H1 (cell line): Measurements from ENCODE around the gene SCFD1. TPM values are rescaled to one million over a fixed set of nuclear protein-coding genes. Genes with fewer than 3 reads are reported as not detected.

Experiments
- CTCF ChIA-PET: fragments of 300-600 bp; sonication (Branson Sonifier 250); formaldehyde crosslinking; loops from one replicate; lab custom pipeline; 2021; ENCODE audit not compliant: partially characterized antibody; lab: Charles Lee
- POLR2A ChIA-PET: fragments of 300-600 bp; sonication (Branson Sonifier 250); formaldehyde crosslinking; loops from one replicate; lab custom pipeline; 2021; ENCODE audit warnings: inconsistent platforms; ENCODE audit not compliant: partially characterized antibody; lab: Charles Lee
- DNase-seq, 2 experiments: peaks; one replicate each; pipeline versions ENCODE4 v3.0.0 to v3.0.0-alpha.2; 2010 to 2022; ENCODE audit warnings: low spot score in 2 of 2, low read depth in 1 of 2, mixed read lengths in 1 of 2
- FAIRE-seq: peaks from 2 replicates; lab custom pipeline; 2011; peaks lifted over from hg19 to GRCh38; lab: Jason Lieb, UNC
- H2AFZ ChIP-seq: 2 replicates; pipeline ENCODE4 v1.8.1; 2012; ENCODE audit warnings: low read length, inconsistent platforms
- H2AK5ac ChIP-seq: 2 replicates; pipeline ENCODE4 v1.6.1; 2013; ENCODE audit warnings: low read depth, low read length
- H2BK120ac ChIP-seq: replicated peaks from 2 replicates; pipeline ENCODE3; 2013; ENCODE audit warnings: low read depth, low read length, inconsistent platforms
- H2BK12ac ChIP-seq: 2 replicates; pipeline ENCODE4 v1.6.1; 2013; ENCODE audit warnings: low read depth, low read length
- H2BK15ac ChIP-seq: 2 replicates; pipeline ENCODE4 v1.6.1; 2013; ENCODE audit warnings: low read length
- H2BK20ac ChIP-seq: 2 replicates; pipeline ENCODE4 v1.6.1; 2013; ENCODE audit warnings: low read length
- H2BK5ac ChIP-seq: 2 replicates; pipeline ENCODE4 v1.6.1; 2013; ENCODE audit warnings: low read depth, low read length
- H3K14ac ChIP-seq: 2 replicates; pipeline ENCODE4 v1.6.1; 2013; ENCODE audit warnings: inconsistent platforms; ENCODE audit not compliant: insufficient read length
- H3K18ac ChIP-seq: 2 replicates; pipeline ENCODE4 v1.6.1; 2013; ENCODE audit warnings: low read length; ENCODE audit errors: extremely low read depth
- H3K23ac ChIP-seq: 2 replicates; pipeline ENCODE4 v1.6.1; 2013; ENCODE audit warnings: inconsistent platforms; ENCODE audit not compliant: insufficient read length
- H3K23me2 ChIP-seq: 2 replicates; pipeline ENCODE4 v1.6.1; 2013; ENCODE audit warnings: low read depth, low read length
- H3K27ac ChIP-seq: 2 replicates; pipeline ENCODE4 v1.6.1; 2011; ENCODE audit warnings: low read depth, low read length, inconsistent platforms
- H3K27me3 ChIP-seq, 4 experiments: replicated peaks in 1 of 4; 1 replicate in 1 of 4; 2 replicates in 3 of 4; pipeline versions ENCODE4 v1.6.1 to v1.8.1; 2011 to 2013; ENCODE audit warnings: low read length in 3 of 4, mild to moderate bottlenecking in 3 of 4, inconsistent platforms in 2 of 4, mixed read lengths in 2 of 4, moderate library complexity in 1 of 4; ENCODE audit not compliant: control insufficient read depth in 3 of 4, insufficient read depth in 3 of 4; ENCODE audit errors: extremely low read depth in 1 of 4
- H3K36me3 ChIP-seq, 4 experiments: 2 replicates each; pipeline versions ENCODE4 v1.6.1 to v1.8.1; 2011 to 2013; ENCODE audit warnings: mild to moderate bottlenecking in 4 of 4, low read length in 3 of 4, moderate library complexity in 2 of 4, control low read depth in 1 of 4, inconsistent platforms in 1 of 4; ENCODE audit not compliant: insufficient read depth in 4 of 4, control insufficient read depth in 2 of 4
- H3K4ac ChIP-seq: replicated peaks from 2 replicates; pipeline ENCODE3; 2013; ENCODE audit warnings: low read length, low read depth, mixed read lengths, inconsistent platforms; ENCODE audit not compliant: insufficient read length
- H3K4me1 ChIP-seq, 4 experiments: replicated peaks in 1 of 4; 1 replicate in 1 of 4; 2 replicates in 3 of 4; pipeline versions ENCODE4 v1.6.1 to v1.8.1; 2011 to 2013; ENCODE audit warnings: low read length in 3 of 4, inconsistent platforms in 2 of 4, mixed read lengths in 1 of 4; ENCODE audit not compliant: insufficient read depth in 4 of 4, control insufficient read depth in 3 of 4
- H3K4me2 ChIP-seq, 2 experiments: 2 replicates each; pipeline versions ENCODE4 v1.6.1 to v1.8.1; 2011 to 2013; ENCODE audit warnings: low read depth in 2 of 2, low read length in 2 of 2, control low read depth in 1 of 2, inconsistent platforms in 1 of 2, mild to moderate bottlenecking in 1 of 2; ENCODE audit not compliant: insufficient read depth in 1 of 2
- H3K4me3 ChIP-seq, 4 experiments: fragments of 200-600, 300-600 bp in 1 of 4; sonication (generic), shearing (Covaris generic), sonication (Bioruptor Twin) in 1 of 4; 2 replicates each; pipeline versions ENCODE4 v1.5.1 to v1.8.1; 2011 to 2016; ENCODE audit warnings: low read length in 4 of 4, low read depth in 3 of 4, control low read depth in 2 of 4, inconsistent platforms in 2 of 4, mild to moderate bottlenecking in 2 of 4, mixed read lengths in 1 of 4, moderate library complexity in 1 of 4; ENCODE audit not compliant: insufficient read depth in 2 of 4; ENCODE audit errors: extremely low read depth in 1 of 4
- H3K56ac ChIP-seq: replicated peaks from 2 replicates; pipeline ENCODE3; 2013; ENCODE audit warnings: low read depth, mild to moderate bottlenecking, mixed read lengths, low read length, inconsistent platforms; ENCODE audit not compliant: insufficient read length
- H3K79me1 ChIP-seq: 2 replicates; pipeline ENCODE4 v1.6.1; 2013; ENCODE audit warnings: low read depth, low read length, control low read depth
- H3K79me2 ChIP-seq, 2 experiments: 2 replicates each; pipeline versions ENCODE4 v1.6.1 to v1.8.1; 2012 to 2013; ENCODE audit warnings: low read length in 2 of 2, mild to moderate bottlenecking in 2 of 2, inconsistent platforms in 1 of 2; ENCODE audit not compliant: insufficient read depth in 2 of 2, control insufficient read depth in 1 of 2
- H3K9ac ChIP-seq, 4 experiments: replicated peaks in 1 of 4; 1 replicate in 1 of 4; 2 replicates in 3 of 4; pipeline versions ENCODE4 v1.6.1 to v1.8.1; 2011 to 2013; ENCODE audit warnings: low read depth in 3 of 4, low read length in 3 of 4, control low read depth in 2 of 4, mild to moderate bottlenecking in 2 of 4, moderate library complexity in 2 of 4, inconsistent platforms in 1 of 4; ENCODE audit errors: extremely low read depth in 1 of 4
- H3K9me3 ChIP-seq, 2 experiments: 2 replicates each; pipeline versions ENCODE4 v1.6.1 to v1.8.1; 2012 to 2013; ENCODE audit warnings: mild to moderate bottlenecking in 2 of 2, moderate library complexity in 2 of 2, control low read depth in 1 of 2, inconsistent platforms in 1 of 2, low read depth in 1 of 2, low read length in 1 of 2, mixed read lengths in 1 of 2; ENCODE audit not compliant: insufficient read depth in 2 of 2
- H4K20me1 ChIP-seq, 2 experiments: replicated peaks in 1 of 2; 2 replicates each; pipeline versions ENCODE3 to v1.8.1; 2011 to 2013; ENCODE audit warnings: inconsistent platforms in 2 of 2, low read length in 2 of 2, mild to moderate bottlenecking in 1 of 2; ENCODE audit not compliant: insufficient read depth in 2 of 2, control insufficient read depth in 1 of 2
- H4K5ac ChIP-seq: 2 replicates; pipeline ENCODE4 v1.6.1; 2013; ENCODE audit warnings: low read length, low read depth, mixed read lengths, inconsistent platforms; ENCODE audit not compliant: insufficient read length
- H4K8ac ChIP-seq: 2 replicates; pipeline ENCODE4 v1.8.0; 2013; ENCODE audit warnings: mild to moderate bottlenecking, moderate library complexity, low read length, inconsistent platforms; ENCODE audit not compliant: insufficient read depth; ENCODE audit errors: extremely low read depth
- H4K91ac ChIP-seq: replicated peaks from 2 replicates; pipeline ENCODE3; 2013; ENCODE audit warnings: low read length, mixed read lengths, inconsistent platforms; ENCODE audit not compliant: insufficient read length
- HDAC2 ChIP-seq, 2 experiments: fragments of 300-600 bp in 1 of 2; sonication (generic) in 1 of 2; IDR thresholded peaks; 2 replicates each; pipeline ENCODE4 v1.6.1; 2011 to 2012; ENCODE audit warnings: low read depth in 2 of 2, low read length in 2 of 2, mild to moderate bottlenecking in 2 of 2, moderate library complexity in 2 of 2, borderline replicate concordance in 1 of 2, inconsistent platforms in 1 of 2
- PHF8 ChIP-seq: fragments of 200-600 bp; sonication (generic); conservative IDR thresholded peaks from 2 replicates; pipeline ENCODE4 v1.7.1; 2012; ENCODE audit warnings: low read depth, mild to moderate bottlenecking, inconsistent platforms, low read length, moderate library complexity
- POLR2A ChIP-seq, 2 experiments: IDR thresholded peaks; 1 replicate in 1 of 2; 2 replicates in 1 of 2; pipeline ENCODE4 v1.6.1; 2011; ENCODE audit warnings: low read depth in 2 of 2, low read length in 2 of 2, mild to moderate bottlenecking in 2 of 2; ENCODE audit errors: control extremely low read depth in 1 of 2
- RNF2 ChIP-seq: fragments of 200-900, 300-1000 bp; sonication (generic); IDR thresholded peaks from 2 replicates; pipeline ENCODE4 v1.7.1; 2016; ENCODE audit warnings: borderline replicate concordance, low read depth, mild to moderate bottlenecking, antibody characterized with exemption, low read length; ENCODE audit not compliant: poor library complexity, severe bottlenecking; ENCODE audit errors: missing control alignments
- SP1 ChIP-seq: IDR thresholded peaks from 2 replicates; pipeline ENCODE4 v1.6.1; 2011; ENCODE audit warnings: low read depth, low read length
- SRF ChIP-seq: IDR thresholded peaks from 2 replicates; pipeline ENCODE4 v1.6.1; 2011; ENCODE audit warnings: mild to moderate bottlenecking, low read depth, low read length, moderate library complexity
- TAF7 ChIP-seq: optimal IDR thresholded peaks from 2 replicates; pipeline ENCODE3; 2011; ENCODE audit warnings: low read depth, mild to moderate bottlenecking, inconsistent platforms, low read length, moderate library complexity, borderline replicate concordance
- TCF12 ChIP-seq: IDR thresholded peaks from 2 replicates; pipeline ENCODE4 v1.6.1; 2011; ENCODE audit warnings: low read depth, mild to moderate bottlenecking, low read length
- WGBS, 2 experiments: shearing (Covaris generic) in 1 of 2; methylation state at CpG; one replicate each; pipeline versions ENCODE4 v1.1.6 to v1.1.7; 2013 to 2015; ENCODE audit warnings: low lambda C conversion rate in 2 of 2, mixed read lengths in 2 of 2, inconsistent platforms in 1 of 2, low coverage in 1 of 2, missing lambda C conversion rate in 1 of 2; ENCODE audit not compliant: insufficient replicate concordance in 2 of 2, insufficient coverage in 1 of 2, insufficient read length in 1 of 2; ENCODE audit errors: extremely low coverage in 1 of 2, missing lambda C conversion rate in 1 of 2; 5-methylcytosine and 5-hydroxymethylcytosine counted together
- polyA plus RNA-seq, 7 experiments: library from polyadenylated mRNA; depleted of rRNA in 3 of 7; stranded (reverse) in 5 of 7; unstranded in 2 of 7; fragments of >200 nt in 5 of 7; fragments of 200-250 nt in 2 of 7; gene quantifications; 1 replicate in 5 of 7; 2 replicates in 1 of 7; 4 replicates in 1 of 7; pipeline versions ENCODE4 v1.2.1 to v1.2.3, GENCODE V29; 2011 to 2013; ENCODE audit warnings: missing spikeins in 2 of 7, mixed read lengths in 2 of 7
- total RNA-seq: library from RNA; stranded (reverse); fragmentation: NEBNext Ultra II Directional; extraction: Animal tissue kit (Norgen Biotek cat#: 25700); gene quantifications from 2 replicates; pipeline ENCODE4 v1.2.1, GENCODE V29; 2021
- TF ChIP-seq, protein P1 (sequence below), 3 experiments: IDR thresholded peaks; 1 replicate in 2 of 3; 2 replicates in 1 of 3; pipeline versions ENCODE4 v1.5.1 to v1.6.1; 2011; ENCODE audit warnings: low read length in 3 of 3, mild to moderate bottlenecking in 3 of 3, inconsistent platforms in 2 of 3, low read depth in 1 of 3, moderate library complexity in 1 of 3; ENCODE audit not compliant: insufficient read depth in 1 of 3; ENCODE audit errors: control extremely low read depth in 1 of 3

Gene SCFD1
- total and polyA plus RNA-seq, 2 of the 8 experiments (the other 6 are each of a cell fraction or from before 2014, with no cell fraction given): 32.8 to 64.5 TPM

DNA sequence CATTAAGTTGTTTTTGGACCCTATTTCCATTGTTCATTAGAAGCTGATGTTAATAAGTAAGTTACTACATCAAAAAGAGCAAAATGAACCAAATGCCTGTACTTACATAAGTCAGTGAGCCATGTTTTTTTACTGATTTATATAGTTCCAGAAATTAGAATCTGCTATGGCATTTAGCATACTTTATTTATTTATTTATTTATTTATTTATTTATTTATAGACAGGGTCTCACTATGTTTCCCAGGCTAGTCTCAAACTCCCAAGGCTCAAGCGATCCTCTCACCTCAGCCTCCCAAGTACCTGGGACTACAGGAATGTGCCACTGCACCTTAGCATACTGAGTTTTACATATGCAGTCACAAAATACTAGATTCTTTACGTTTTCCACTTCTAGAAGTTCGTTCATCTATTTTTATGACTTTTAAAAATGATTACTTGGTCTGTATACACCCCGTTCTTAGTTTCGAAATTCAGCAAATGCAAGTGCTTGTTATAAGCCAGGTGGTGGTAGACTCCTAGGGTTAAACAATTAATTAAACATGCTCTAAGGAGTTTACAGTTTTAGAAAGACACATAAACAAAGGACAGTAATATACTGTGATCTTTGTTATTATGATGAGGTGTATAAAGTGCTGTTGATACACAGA lies 69.8 kb downstream of the SCFD1 start:
- no peak overlapping the region for H2BK5ac ChIP-seq
- no peaks in the 10 kb centered on the region for H4K20me1 ChIP-seq
- H2AK5ac ChIP-seq: no peak overlapping the region
- CTCF ChIA-PET: interaction anchor here (0.7 to 1.9 kb wide), 5 partner anchors 9 to 20 kb away, joined by 3 to 8 read pairs (median 3); no protein-coding TSS in a partner anchor
- H3K4me3 ChIP-seq: peak overlapping the region in 1 of 4 experiments; percentile 65; a peak in 2 of 8 replicates
- H3K18ac ChIP-seq: no peak overlapping the region
- H3K9me3 ChIP-seq: no peaks in the 10 kb centered on the region
- no peak overlapping the region for H2BK12ac ChIP-seq
- H3K4me1 ChIP-seq: peaks cover 0 to 18% (median 4%) of the 10 kb centered on the region in 4 experiments; a peak in 3 of 7 replicates
- peak overlapping the region; percentile 49 to 74 for H3K4me2 ChIP-seq
- H3K27me3 ChIP-seq: no peaks in the 10 kb centered on the region
- 75% methylated on average over 5 of the region's 5 CpGs; no CpG with 5 or more reads in 1 of the 2 experiments for WGBS, 2 experiments
- no peak overlapping the region for H2BK120ac ChIP-seq
- no peaks in the 10 kb centered on the region for H3K23me2 ChIP-seq
- H3K4ac ChIP-seq: peak overlapping the region; percentile 57
- no peak for DNase-seq
- H4K91ac ChIP-seq: no peak overlapping the region
- no peak overlapping the region for H2AFZ ChIP-seq
- no peak overlapping the region for H4K8ac ChIP-seq
- no peak overlapping the region; a peak in 1 of 7 replicates for H3K9ac ChIP-seq
- H2BK20ac ChIP-seq: no peak overlapping the region
- H3K56ac ChIP-seq: no peak overlapping the region
- H3K14ac ChIP-seq: no peak overlapping the region
- peaks cover 0 to 9% (median 0%) of the 10 kb centered on the region in 4 experiments; a peak in 1 of 8 replicates for H3K36me3 ChIP-seq
- no peak overlapping the region for H4K5ac ChIP-seq
- no peak overlapping the region for H3K27ac ChIP-seq
- H3K79me2 ChIP-seq: no peaks in the 10 kb centered on the region
- no peak for FAIRE-seq
- H2BK15ac ChIP-seq: no peak overlapping the region
- H3K79me1 ChIP-seq: no peaks in the 10 kb centered on the region
- POLR2A ChIA-PET: interaction anchor here (0.9 to 1.6 kb wide), 3 partner anchors 9 to 70 kb away, joined by 3 to 5 read pairs (median 3); partner anchors contain the start of gene SCFD1
- H3K23ac ChIP-seq: no peak overlapping the region
- TF ChIP-seq PHF8: no peak
- no peak for TF ChIP-seq TCF12
- no peak for TF ChIP-seq RNF2
- no peak for TF ChIP-seq HDAC2 (IDR thresholded peaks at IDR 0.05; ENCODE audit: borderline replicate concordance in 1 of 2, low read depth in 2 of 2, low read length in 2 of 2)
- no peak for TF ChIP-seq SP1
- TF ChIP-seq, protein P1, sequence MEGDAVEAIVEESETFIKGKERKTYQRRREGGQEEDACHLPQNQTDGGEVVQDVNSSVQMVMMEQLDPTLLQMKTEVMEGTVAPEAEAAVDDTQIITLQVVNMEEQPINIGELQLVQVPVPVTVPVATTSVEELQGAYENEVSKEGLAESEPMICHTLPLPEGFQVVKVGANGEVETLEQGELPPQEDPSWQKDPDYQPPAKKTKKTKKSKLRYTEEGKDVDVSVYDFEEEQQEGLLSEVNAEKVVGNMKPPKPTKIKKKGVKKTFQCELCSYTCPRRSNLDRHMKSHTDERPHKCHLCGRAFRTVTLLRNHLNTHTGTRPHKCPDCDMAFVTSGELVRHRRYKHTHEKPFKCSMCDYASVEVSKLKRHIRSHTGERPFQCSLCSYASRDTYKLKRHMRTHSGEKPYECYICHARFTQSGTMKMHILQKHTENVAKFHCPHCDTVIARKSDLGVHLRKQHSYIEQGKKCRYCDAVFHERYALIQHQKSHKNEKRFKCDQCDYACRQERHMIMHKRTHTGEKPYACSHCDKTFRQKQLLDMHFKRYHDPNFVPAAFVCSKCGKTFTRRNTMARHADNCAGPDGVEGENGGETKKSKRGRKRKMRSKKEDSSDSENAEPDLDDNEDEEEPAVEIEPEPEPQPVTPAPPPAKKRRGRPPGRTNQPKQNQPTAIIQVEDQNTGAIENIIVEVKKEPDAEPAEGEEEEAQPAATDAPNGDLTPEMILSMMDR (IDR thresholded peaks at IDR 0.05; ENCODE audit: control extremely low read depth in 1 of 3, insufficient read depth in 1 of 3, low read depth in 1 of 3, low read length in 3 of 3): no peak
- no peak for TF ChIP-seq POLR2A (IDR thresholded peaks at IDR 0.05; ENCODE audit: control extremely low read depth in 1 of 2, low read depth in 2 of 2, low read length in 2 of 2)
- no peak for TF ChIP-seq SRF
- TF ChIP-seq TAF7: no peak
